Activated CD4-positive, alpha-beta T cell treated with anti-CD3 and anti-CD28 coated beads for 36 hours (primary cell): ENCODE measurements around the gene KPNA3. TPM values are rescaled to one million over a fixed set of nuclear protein-coding genes. Genes with fewer than 3 reads are reported as not detected.

Source experiments
- ATAC-seq: fragments of 200-7000 bp; cut with Tn5 transposase; one replicate; pipeline ENCODE4 v1.10.0; 2021; ENCODE audit warnings: mild to moderate bottlenecking, moderate library complexity
- CTCF ChIA-PET: fragments of 350-600 bp; sonication (Branson Sonifier 250); formaldehyde crosslinking; loops from one replicate; lab custom pipeline; 2021; ENCODE audit warnings: antibody characterized with exemption; lab: Charles Lee
- POLR2A ChIA-PET: fragments of 350-600 bp; sonication (Branson Sonifier 250); formaldehyde crosslinking; loops from one replicate; lab custom pipeline; 2021; ENCODE audit warnings: antibody characterized with exemption, inconsistent platforms; lab: Charles Lee
- DNase-seq: peaks from one replicate; pipeline ENCODE4 v3.0.0-alpha.2; 2020
- H3K27ac Mint-ChIP-seq: one replicate; pipeline ENCODE4 v1.8.0; 2021; ENCODE audit warnings: mixed read lengths
- H3K27me3 Mint-ChIP-seq: one replicate; pipeline ENCODE4 v1.8.0; 2021; ENCODE audit warnings: mixed read lengths
- H3K36me3 Mint-ChIP-seq: one replicate; pipeline ENCODE4 v1.8.0; 2021; ENCODE audit warnings: low read depth, mixed read lengths
- H3K4me1 Mint-ChIP-seq: one replicate; pipeline ENCODE4 v1.8.0; 2021; ENCODE audit warnings: mixed read lengths
- H3K4me3 Mint-ChIP-seq: one replicate; pipeline ENCODE4 v1.8.0; 2021; ENCODE audit warnings: mild to moderate bottlenecking, moderate library complexity, mixed read lengths
- H3K9me3 Mint-ChIP-seq: one replicate; pipeline ENCODE4 v1.8.0; 2021; ENCODE audit warnings: low read depth, mixed read lengths
- intact Hi-C, 2 experiments: fragments of 100-400 bp; cut with DNase I in 1 of 2; cut with micrococcal nuclease in 1 of 2; formaldehyde crosslinking; loops; one replicate each; pipeline versions ENCODE4 v1.14.2 to v1.15.1; 2022 to 2024; cut with DNase I, micrococcal nuclease
- total RNA-seq, 2 experiments: library from RNA; stranded (reverse); gene quantifications; one replicate each; pipeline ENCODE4 v1.2.3, GENCODE V29; 2021

KPNA3 gene
- total RNA-seq, 2 experiments from 2014 or later, result 51.7 to 58.0 TPM

GRCh38 chr13:49678191-49678914 is 114.1 kb downstream of the KPNA3 start:
- Mint-ChIP-seq H3K4me1 (peaks cover 8% of the 10 kb centered on the region), H3K36me3 (peaks cover 27% of the 10 kb centered on the region), H3K9me3 (no peaks in the 10 kb centered on the region), H3K27me3 (no peaks in the 10 kb centered on the region), H3K4me3 (no peak overlapping the region), H3K27ac (no peak overlapping the region)
- POLR2A ChIA-PET, result no interaction called here
- ATAC-seq (no peak), DNase-seq (no peak)
- intact Hi-C loops, result no loop called here
- CTCF ChIA-PET, result interaction anchor here (0.5 to 0.9 kb wide), 2 partner anchors 8 to 13 kb away, joined by 3 read pairs; no protein-coding TSS in a partner anchor

- intact Hi-C loops, result no loop called here
- no peaks in the 10 kb centered on the region for H3K9me3 Mint-ChIP-seq
- peaks cover 20% of the 10 kb centered on the region for H3K36me3 Mint-ChIP-seq
- ChIA-PET CTCF (interaction anchor here (0.6 kb wide), 1 partner anchor 116 kb away, joined by 3 read pairs; no protein-coding TSS in a partner anchor), POLR2A (no interaction called here)
- no peak overlapping the region for H3K4me3 Mint-ChIP-seq
- DNase-seq, result no peak
- H3K27ac Mint-ChIP-seq, result no peak overlapping the region
- no peaks in the 10 kb centered on the region for H3K27me3 Mint-ChIP-seq
- peaks cover 2% of the 10 kb centered on the region for H3K4me1 Mint-ChIP-seq
- ATAC-seq, result no peak
Observed at GRCh38 chr13:49676581-49677298, 115.7 kb downstream of the KPNA3 start.

- H3K36me3 Mint-ChIP-seq, result peaks cover 26% of the 10 kb centered on the region
- no peak for ATAC-seq
Observed at GRCh38 chr13:49670828-49671227, 121.7 kb downstream of the KPNA3 start.

GRCh38 chr13:49669735-49670309 is 122.7 kb downstream of the KPNA3 start:
- ChIA-PET CTCF (interaction anchor here (0.7 to 1.0 kb wide), 2 partner anchors 9 to 182 kb away, joined by 3 read pairs; no protein-coding TSS in a partner anchor), POLR2A (interaction anchor here (0.6 kb wide), 1 partner anchor 13 kb away, joined by 4 read pairs; no protein-coding TSS in a partner anchor)
- intact Hi-C loops, result loop anchor here (1.0 to 5.0 kb wide), 2 partner anchors 177 to 178 kb away; no protein-coding TSS in a partner anchor
- DNase-seq, result peak; percentile 54
- ATAC-seq, result peak; percentile 72
- H3K27ac Mint-ChIP-seq, result no peak overlapping the region
- H3K4me3 Mint-ChIP-seq, result no peak overlapping the region
- no peaks in the 10 kb centered on the region for H3K27me3 Mint-ChIP-seq
- no peaks in the 10 kb centered on the region for H3K4me1 Mint-ChIP-seq
- no peaks in the 10 kb centered on the region for H3K9me3 Mint-ChIP-seq
- peaks cover 25% of the 10 kb centered on the region for H3K36me3 Mint-ChIP-seq

More at GRCh38 chr13:49670828-49671227, 121.7 kb downstream of the KPNA3 start:
- no peak overlapping the region for H3K4me3 Mint-ChIP-seq
- intact Hi-C loops, result loop anchor here in 1 of 2 experiments (5.0 kb wide), 1 partner anchor 176 kb away; no protein-coding TSS in a partner anchor
- ChIA-PET CTCF (interaction anchor here (0.8 to 1.0 kb wide), 3 partner anchors 8 to 122 kb away, joined by 3 read pairs; partner anchors contain the start of gene KPNA3), POLR2A (no interaction called here)
- no peak for DNase-seq
- H3K9me3 Mint-ChIP-seq, result no peaks in the 10 kb centered on the region
- peaks cover under 1% of the 10 kb centered on the region for H3K4me1 Mint-ChIP-seq
- no peaks in the 10 kb centered on the region for H3K27me3 Mint-ChIP-seq
- H3K27ac Mint-ChIP-seq, result no peak overlapping the region

GRCh38 chr13:49667773-49668172 is 124.7 kb downstream of the KPNA3 start:
- Mint-ChIP-seq H3K4me1 (no peaks in the 10 kb centered on the region), H3K36me3 (peaks cover 26% of the 10 kb centered on the region), H3K4me3 (no peak overlapping the region), H3K27ac (no peak overlapping the region), H3K27me3 (no peaks in the 10 kb centered on the region), H3K9me3 (no peaks in the 10 kb centered on the region)
- ChIA-PET CTCF (interaction anchor here (0.6 kb wide), 1 partner anchor 692 kb away, joined by 4 read pairs; the partner anchor contains the start of gene FNDC3A), POLR2A (no interaction called here)
- no peak for DNase-seq
- ATAC-seq, result no peak
- intact Hi-C loops, result no loop called here

GRCh38 chr13:49664606-49665005 is 127.9 kb downstream of the KPNA3 start:
- Mint-ChIP-seq H3K27me3 (no peaks in the 10 kb centered on the region), H3K36me3 (peaks cover 46% of the 10 kb centered on the region), H3K4me3 (no peak overlapping the region), H3K4me1 (no peaks in the 10 kb centered on the region), H3K27ac (no peak overlapping the region), H3K9me3 (no peaks in the 10 kb centered on the region)
- CTCF ChIA-PET, result no interaction called here
- POLR2A ChIA-PET, result no interaction called here
- ATAC-seq (no peak), DNase-seq (no peak)
- intact Hi-C loops, result no loop called here

- H3K27me3 Mint-ChIP-seq, result no peaks in the 10 kb centered on the region
- H3K4me1 Mint-ChIP-seq, result no peaks in the 10 kb centered on the region
- POLR2A ChIA-PET, result no interaction called here
- no peaks in the 10 kb centered on the region for H3K9me3 Mint-ChIP-seq
- H3K4me3 Mint-ChIP-seq, result no peak overlapping the region
- CTCF ChIA-PET, result no interaction called here
- H3K27ac Mint-ChIP-seq, result no peak overlapping the region
- intact Hi-C loops, result no loop called here
- H3K36me3 Mint-ChIP-seq, result peaks cover 28% of the 10 kb centered on the region
- no peak for DNase-seq
- no peak for ATAC-seq
Observed at GRCh38 chr13:49657241-49657641, 135.2 kb downstream of the KPNA3 start.

GRCh38 chr13:49655906-49656305 is 136.6 kb downstream of the KPNA3 start:
- Mint-ChIP-seq H3K36me3 (peaks cover 17% of the 10 kb centered on the region), H3K27me3 (no peaks in the 10 kb centered on the region), H3K9me3 (no peaks in the 10 kb centered on the region), H3K27ac (no peak overlapping the region), H3K4me3 (no peak overlapping the region), H3K4me1 (no peaks in the 10 kb centered on the region)
- POLR2A ChIA-PET, result interaction anchor here (0.7 kb wide), 1 partner anchor 14 kb away, joined by 4 read pairs; no protein-coding TSS in a partner anchor
- intact Hi-C loops, result no loop called here
- ATAC-seq (no peak), DNase-seq (no peak)
- CTCF ChIA-PET, result no interaction called here

- intact Hi-C loops, result no loop called here
- ATAC-seq (no peak), DNase-seq (no peak)
- Mint-ChIP-seq H3K9me3 (no peaks in the 10 kb centered on the region), H3K4me1 (no peaks in the 10 kb centered on the region), H3K4me3 (no peak overlapping the region), H3K27me3 (no peaks in the 10 kb centered on the region), H3K27ac (no peak overlapping the region), H3K36me3 (peaks cover 9% of the 10 kb centered on the region)
- ChIA-PET CTCF (no interaction called here), POLR2A (no interaction called here)
Observed at GRCh38 chr13:49654011-49654410, 138.5 kb downstream of the KPNA3 start.

- Mint-ChIP-seq H3K27me3 (no peaks in the 10 kb centered on the region), H3K9me3 (no peaks in the 10 kb centered on the region), H3K4me3 (no peak overlapping the region), H3K27ac (no peak overlapping the region), H3K4me1 (no peaks in the 10 kb centered on the region), H3K36me3 (peaks cover 6% of the 10 kb centered on the region)
- ATAC-seq (no peak), DNase-seq (no peak)
- POLR2A ChIA-PET, result no interaction called here
- intact Hi-C loops, result no loop called here
- CTCF ChIA-PET, result no interaction called here
Observed at GRCh38 chr13:49653478-49653877, 139.0 kb downstream of the KPNA3 start.
